ENCODE data around the gene PANK3. TPM values are rescaled to one million over a fixed set of nuclear protein-coding genes. Genes with fewer than 3 reads are reported as not detected.
A peak's percentile ranks its signal among the peaks of the same experiment; 100 is the strongest.

The PANK3 gene
- total and polyA plus RNA-seq, 12 donors: 3.0 to 46.6 (median 32.6) TPM

- Histone ChIP-seq H3K36me3 (peaks cover 0 to 39% (median 9%) of the 10 kb centered on the region in 9 donors), H3K27ac (peak overlapping the region in 1 of 10 donors; percentile 4), H3K4me1 (peaks cover 0 to 49% (median 21%) of the 10 kb centered on the region in 9 donors), H3K27me3 (no peaks in the 10 kb centered on the region), H3K4me3 (no peak overlapping the region), H3K9me3 (peaks cover 0 to 4% (median 0%) of the 10 kb centered on the region in 11 donors)
- intact Hi-C loops (cut with DNase I): loop anchor here in 1 of 10 donors (10.0 kb wide), 1 partner anchor 86 kb away; the partner anchor contains the start of gene RARS1
- no peak for ATAC-seq
- DNase-seq: no peak
- WGBS, 2 donors: 75 to 81% methylated on average over 11 of the region's 11 CpGs
- TF ChIP-seq CTCF (IDR thresholded peaks at IDR 0.05): no peak
Observed at GRCh38 chr5:168570490-168571328, 8.5 kb downstream of the PANK3 start.

GRCh38 chr5:168568738-168569137 is 10.4 kb downstream of the PANK3 start:
- peaks cover 0 to 59% (median 16%) of the 10 kb centered on the region in 9 donors for H3K36me3 ChIP-seq
- ATAC-seq: no peak
- WGBS, 2 donors: 97 to 98% methylated on average over 6 of the region's 6 CpGs
- no peak overlapping the region for H3K4me3 ChIP-seq
- no peak overlapping the region for H3K27ac ChIP-seq
- intact Hi-C loops (cut with DNase I): no loop called here
- no peak for TF ChIP-seq CTCF (IDR thresholded peaks at IDR 0.05)
- H3K9me3 ChIP-seq: no peaks in the 10 kb centered on the region
- no peaks in the 10 kb centered on the region for H3K27me3 ChIP-seq
- peaks cover 0 to 40% (median 15%) of the 10 kb centered on the region in 9 donors for H3K4me1 ChIP-seq
- no peak for DNase-seq

- H3K4me3 ChIP-seq: no peak overlapping the region
- peaks cover 0 to 34% (median 3%) of the 10 kb centered on the region in 9 donors for H3K4me1 ChIP-seq
- no peak for TF ChIP-seq CTCF (IDR thresholded peaks at IDR 0.05)
- H3K36me3 ChIP-seq: peaks cover 0 to 98% (median 16%) of the 10 kb centered on the region in 9 donors
- no peaks in the 10 kb centered on the region for H3K27me3 ChIP-seq
- DNase-seq (no peak), ATAC-seq (no peak)
- intact Hi-C loops (cut with DNase I): no loop called here
- H3K9me3 ChIP-seq: no peaks in the 10 kb centered on the region
- no peak overlapping the region for H3K27ac ChIP-seq
- 88 to 89% methylated on average over 1 of the region's 1 CpG for WGBS, 2 donors
Observed at GRCh38 chr5:168563959-168564358, 15.2 kb downstream of the PANK3 start.

GRCh38 chr5:168562279-168562678 is 16.9 kb downstream of the PANK3 start:
- ATAC-seq: no peak
- 66 to 80% methylated on average over 2 of the region's 2 CpGs for WGBS, 2 donors
- H3K4me1 ChIP-seq: peaks cover 0 to 26% (median 4%) of the 10 kb centered on the region in 9 donors
- H3K4me3 ChIP-seq: no peak overlapping the region
- H3K9me3 ChIP-seq: no peaks in the 10 kb centered on the region
- peaks cover 0 to 100% (median 25%) of the 10 kb centered on the region in 9 donors for H3K36me3 ChIP-seq
- no peaks in the 10 kb centered on the region for H3K27me3 ChIP-seq
- TF ChIP-seq CTCF (IDR thresholded peaks at IDR 0.05): no peak
- no peak overlapping the region for H3K27ac ChIP-seq
- intact Hi-C loops (cut with DNase I): no loop called here
- DNase-seq: no peak
